KG1 (cell line): ENCODE measurements around the gene TCN2.
"Not testable (repeated sequence)": the region's sequence is repeated elsewhere in the genome, so short reads cannot be mapped to it uniquely, and the experiment has no call there.

Experiments
- DNase-seq: peaks from one replicate; lab custom pipeline; 2025; lab: John Stamatoyannopoulos, UW

TCN2 gene

DNA sequence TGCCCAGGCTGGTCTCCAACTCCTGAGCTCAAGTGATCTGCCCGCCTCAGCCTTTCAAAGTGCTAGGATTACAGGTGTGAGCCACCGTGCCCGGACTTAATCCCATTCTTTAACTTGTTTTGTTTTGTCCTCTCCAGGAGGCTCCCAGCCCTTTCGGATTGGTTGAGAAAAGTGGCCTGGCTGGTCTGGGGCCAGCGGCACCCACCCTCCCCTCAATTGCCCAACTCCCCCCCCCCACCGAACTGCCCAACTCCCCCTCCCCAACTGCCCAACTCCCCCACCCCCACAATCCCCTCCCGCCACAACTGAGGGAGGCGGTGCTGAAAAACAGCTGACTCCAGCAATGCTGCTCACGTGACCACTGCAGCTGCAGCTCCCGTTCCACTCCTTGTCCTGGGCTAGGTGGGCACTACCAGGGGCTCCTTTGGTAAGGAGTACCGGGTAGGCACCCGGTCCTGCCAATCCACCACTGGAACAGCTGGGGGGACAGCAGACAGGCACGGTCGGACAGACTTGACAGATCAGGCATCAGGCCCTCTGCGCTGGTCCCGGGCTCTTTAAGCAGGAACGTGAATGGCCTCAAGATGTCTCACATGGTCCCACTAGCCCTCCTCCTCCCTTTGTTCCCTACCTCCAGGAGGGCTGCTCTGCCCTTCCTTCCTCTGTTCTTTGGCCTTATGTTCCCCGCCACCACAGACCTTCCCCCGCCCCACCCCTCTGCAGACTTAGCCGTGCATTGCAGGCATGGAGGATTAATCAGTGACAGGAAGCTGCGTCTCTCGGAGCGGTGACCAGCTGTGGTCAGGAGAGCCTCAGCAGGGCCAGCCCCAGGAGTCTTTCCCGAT is at the start of gene TCN2:
Gene TCN2 (plus strand): TSS at position 720 of the 845 bp plus-strand sequence. CDS start 158 bp downstream, outside the sequence.
- no peak for DNase-seq

DNA sequence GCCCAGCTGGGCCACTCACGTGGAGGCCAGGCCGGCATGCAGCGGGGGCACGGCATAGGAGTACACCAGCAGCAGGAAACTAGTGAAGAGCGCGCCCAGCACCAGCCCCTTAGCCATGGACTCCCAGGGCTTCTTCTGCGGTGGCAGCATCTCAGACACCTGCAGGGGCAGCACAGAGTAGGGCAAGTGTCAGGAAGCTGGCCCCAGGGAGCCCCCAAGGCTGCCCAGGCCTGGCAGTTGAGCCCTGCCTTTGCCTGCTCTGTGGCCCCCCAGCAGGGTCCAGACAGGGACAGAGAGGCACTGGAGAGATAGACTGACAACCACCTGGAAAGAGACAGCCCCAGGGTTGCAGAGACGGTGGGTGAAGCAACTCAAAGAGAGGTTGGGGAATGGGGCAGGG is 49.7 kb upstream of the TCN2 start:
- no peak for DNase-seq

DNA sequence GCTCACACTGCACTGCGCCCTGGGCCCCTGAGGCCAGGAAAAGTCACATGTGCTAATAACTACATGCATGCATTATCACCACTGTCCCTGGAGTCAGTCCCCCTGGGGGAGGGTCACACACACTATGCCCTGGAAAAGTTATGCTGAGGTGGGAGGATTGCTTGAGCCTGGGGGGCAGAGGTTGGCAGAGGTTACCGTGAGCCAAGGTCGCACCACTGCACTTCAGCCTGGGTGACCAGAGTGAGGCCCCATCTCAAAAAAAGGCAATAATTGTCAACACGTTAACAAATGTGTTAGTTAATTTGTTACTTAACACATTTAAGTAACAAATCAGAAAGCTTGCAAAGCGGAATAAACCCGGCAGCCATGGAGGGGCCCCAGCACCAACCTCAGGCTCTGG is 47.1 kb upstream of the TCN2 start:
- DNase-seq, result no peak

DNA sequence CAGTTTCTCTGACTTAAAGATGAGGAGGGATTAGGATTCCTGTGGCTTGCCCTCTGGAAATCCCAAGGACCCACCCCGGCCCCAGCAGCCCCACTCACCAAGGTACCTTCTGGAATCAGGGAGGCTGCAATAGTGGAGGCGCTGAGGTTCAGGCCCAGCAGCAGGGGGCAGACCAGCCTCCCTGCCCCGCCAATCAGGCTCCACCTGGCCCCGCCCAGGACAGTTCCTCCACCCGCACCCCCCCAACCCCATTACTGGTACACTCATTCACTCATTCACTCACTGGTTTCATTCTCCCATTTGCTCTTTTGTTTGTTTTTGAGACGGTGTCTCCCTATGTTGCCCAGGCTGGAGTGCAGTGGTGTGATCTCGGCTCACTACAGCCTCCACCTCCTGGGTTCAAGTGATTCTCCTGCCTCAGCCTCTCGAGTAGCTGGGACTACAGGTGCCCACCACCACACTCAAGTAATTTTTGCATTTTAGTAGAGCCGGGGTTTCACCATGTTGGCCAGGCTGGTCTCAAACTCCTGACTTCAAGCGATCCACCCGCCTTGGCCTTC is 46.3 kb upstream of the TCN2 start:
- DNase-seq, result not testable (repeated sequence)

DNA sequence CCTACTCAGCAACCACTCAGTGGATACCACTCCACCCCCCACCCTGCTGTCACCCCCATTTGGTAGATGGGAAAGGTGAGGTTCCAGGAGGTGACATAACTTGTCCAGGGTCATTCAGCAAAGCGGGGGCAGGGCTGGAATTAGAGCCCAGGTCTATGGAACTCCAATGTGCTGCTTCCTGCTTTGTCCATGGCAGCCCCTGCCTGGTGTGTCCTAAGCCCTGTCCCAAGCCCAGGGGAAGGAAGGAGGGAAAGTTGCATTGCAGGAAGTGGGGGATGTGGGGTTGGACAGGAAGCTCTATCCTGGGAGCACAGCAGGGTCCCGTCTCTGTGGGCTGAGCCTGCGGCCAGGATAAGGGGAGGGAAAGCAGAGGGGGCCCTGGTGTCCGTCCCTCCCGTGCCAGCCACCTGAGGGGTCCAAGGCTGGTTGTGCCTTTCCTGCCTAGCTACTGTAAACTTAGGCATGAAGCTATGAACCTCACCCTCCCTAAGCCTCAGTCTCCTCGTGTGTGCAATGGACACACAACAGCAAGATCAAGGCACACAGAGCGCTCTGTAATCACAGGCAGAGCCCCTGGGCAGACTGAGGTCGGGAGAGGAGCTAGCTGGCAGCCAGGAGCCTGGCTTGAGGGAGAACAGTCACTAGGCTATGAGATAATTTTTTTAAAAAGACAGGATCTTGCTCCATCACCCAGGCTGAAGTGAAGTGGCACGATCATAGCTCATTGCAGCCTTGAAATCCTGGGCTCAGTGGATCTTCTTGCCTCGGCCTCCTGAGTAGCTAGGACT is 45.4 kb upstream of the TCN2 start:
- DNase-seq, result no peak

DNA sequence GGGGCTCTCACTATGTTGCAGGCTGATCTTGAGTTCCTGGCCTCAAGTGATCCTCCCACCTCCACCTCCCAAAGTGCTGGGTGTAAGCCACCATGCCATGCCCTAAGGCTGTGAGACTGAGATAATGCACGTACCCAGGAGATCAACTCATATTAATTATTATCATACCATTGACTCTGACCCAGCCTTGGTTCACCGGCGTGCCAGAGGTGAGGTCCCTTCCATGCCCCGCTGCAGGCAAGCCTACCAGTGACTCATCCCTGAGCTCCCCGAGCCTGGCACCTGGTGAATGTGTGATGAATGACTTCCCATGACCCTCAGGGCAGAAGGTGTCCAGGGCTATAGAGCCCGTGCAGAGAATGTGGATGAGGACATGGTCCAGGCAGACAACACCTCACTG is 44.6 kb upstream of the TCN2 start:
- DNase-seq, result no peak

DNA sequence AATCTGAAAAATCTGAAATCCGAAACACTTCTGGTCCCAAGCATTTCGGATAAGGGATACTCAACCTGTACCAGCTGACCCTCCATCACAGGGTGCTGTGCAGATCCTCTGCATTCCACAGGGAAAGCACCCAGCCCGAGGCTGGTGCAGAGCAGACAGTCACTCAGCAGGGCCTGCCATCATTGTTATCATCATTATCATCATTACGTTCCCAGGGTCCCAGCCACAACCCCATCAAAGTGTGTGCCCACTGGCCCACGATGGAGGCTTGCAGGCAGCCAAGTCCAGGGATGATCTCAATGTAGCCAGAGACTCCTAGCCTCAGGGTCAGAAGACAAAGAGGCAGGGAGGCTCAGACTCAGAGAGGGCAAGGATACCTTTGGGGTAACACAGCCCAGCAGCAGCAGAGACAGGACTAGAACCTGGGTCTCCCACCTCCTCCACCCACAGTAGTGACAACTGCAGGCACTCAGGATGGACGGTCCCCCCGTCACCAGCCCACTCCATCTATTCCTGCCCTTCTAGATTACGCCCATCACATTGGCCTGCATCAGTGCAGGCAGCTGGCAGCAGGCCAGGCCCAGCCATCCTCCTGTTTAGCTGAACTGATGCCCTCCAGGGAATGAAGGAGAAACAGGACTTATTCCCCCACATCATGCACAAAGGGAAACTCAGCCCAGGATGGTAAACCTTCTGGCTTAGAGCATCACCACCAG is 42.8 kb upstream of the TCN2 start:
- DNase-seq, result no peak

DNA sequence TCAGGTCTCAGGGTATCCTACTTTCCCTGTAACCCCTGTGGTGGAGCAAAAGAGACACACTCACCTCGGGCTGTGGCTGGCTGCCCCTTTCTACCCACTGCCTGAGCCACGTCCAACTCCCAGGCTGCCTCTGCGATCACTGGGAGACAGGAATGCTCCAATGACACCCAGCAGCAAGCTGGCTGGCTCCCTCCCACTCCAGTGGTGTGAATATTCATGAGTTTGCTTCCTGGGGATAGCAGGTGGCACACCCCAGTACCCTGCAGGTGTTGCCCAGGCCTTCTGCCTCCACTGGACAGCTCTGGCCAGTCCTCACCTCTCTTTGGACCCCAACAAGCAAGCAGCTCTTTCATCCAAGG is 42.2 kb upstream of the TCN2 start:
- no peak for DNase-seq

DNA sequence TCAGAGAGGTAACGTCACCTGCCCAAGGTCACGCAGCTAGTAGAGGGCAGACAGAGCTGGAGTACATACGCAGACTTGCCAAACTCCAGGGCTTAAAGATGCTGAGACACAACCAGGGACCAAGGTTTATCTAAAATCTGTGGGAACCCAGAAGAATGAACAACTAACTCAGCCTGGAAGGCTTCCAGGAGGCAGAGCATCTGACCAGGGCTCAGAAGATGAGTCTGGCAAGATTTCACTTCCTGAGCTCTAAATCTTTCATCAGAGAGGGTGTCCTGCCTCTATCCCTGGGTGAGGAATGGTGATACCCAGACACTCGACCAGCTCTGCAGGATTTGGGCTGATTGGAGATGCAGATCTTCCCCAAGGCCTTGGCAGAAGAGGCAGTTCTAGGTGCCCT is 41.6 kb upstream of the TCN2 start:
- DNase-seq, result no peak

DNA sequence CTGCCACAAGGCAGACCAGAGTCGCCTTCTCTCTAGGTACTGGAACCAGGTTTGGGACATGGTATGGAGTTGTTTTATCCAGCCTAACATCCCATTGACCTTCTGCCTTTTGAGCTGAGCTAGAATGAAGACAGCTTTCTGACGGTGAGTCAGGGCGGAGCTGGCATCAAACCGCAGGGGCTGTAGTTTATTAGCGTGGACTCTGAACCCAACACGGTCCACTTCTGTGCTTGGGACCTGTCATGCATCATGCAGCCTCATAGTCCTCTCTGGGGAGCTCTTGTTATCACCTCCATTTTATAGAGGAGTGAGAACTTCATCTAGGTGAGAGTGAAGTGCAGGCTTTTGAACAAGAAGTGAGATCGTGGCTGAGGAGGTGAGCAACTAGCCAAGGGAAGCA is 40.8 kb upstream of the TCN2 start:
- DNase-seq, result no peak

DNA sequence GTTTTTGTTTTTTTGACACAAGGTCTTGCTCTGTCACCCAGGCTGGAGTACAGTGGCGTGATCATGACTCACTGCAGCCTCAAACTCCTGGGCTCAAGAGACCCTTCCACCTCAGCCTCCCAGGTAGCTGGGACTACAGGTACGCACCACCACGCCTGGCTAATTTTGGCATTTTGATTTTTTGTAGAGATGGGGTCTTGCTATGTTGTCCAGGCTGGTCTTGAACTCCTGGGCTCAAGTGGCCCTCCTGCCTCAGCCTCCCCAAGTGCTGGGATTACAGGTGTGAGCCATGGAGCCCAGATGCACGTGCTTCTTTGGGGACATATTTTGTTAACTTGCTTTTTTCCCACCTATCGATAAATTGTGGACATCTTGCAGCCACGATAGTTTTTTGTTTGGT is 39.7 kb upstream of the TCN2 start:
- DNase-seq, result not testable (repeated sequence)

DNA sequence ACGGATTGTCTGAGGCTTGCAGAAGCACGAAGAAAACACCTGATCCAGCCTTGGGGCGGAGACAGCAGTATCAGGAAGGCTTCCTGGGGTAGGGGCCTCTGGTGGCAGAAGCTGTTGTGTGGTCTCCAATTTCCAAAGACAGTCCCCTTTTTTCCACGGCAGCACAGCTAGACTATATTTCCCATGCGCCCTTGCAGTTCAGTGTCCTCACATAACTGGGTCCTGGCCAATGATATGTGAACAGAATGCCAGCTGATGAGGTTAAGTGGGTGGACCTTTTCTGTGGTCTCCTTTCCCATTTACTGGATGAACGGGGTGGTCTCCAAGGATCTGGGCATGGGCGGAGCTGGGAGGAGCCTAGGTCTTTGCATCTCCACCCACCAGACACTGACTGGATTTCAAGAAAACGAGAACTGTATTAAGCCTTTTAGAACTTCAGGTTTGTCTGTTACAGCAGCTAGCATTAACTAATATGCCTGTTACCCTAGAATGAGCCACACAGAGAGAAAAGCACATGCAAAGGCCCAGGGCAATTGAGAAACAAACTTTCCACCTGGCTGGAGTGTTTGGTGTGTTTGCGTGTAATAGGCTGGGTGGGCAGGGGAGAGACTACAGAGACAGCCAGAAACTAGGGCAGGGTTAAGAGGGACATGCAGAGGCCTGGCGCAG is 38.7 kb upstream of the TCN2 start:
- no peak for DNase-seq

DNA sequence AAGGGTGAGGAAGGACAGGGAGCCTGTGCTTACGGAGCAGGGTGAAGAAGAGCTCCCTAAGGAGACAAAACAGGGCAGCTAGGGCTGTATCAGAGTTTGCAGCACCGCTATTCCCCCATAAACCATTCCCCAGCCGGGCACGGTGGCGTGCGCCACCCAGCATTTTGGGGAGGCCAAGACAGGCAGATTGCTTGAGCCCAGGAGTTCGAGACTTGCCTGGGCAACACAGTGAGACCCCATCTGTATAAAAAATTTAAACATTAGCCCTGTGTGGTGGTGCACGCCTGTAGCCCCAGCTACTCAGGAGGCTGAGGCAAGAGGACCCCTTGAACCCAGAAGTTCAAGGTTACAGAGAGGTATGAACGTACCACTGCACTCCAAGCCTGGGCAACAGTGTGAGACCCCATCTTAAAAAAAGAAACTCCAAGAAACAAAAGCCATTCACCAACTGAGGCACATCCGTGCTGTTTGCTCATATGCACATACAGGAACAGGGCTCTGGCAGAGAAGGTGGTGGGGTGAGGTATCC is 37.2 kb upstream of the TCN2 start:
- DNase-seq, result no peak

DNA sequence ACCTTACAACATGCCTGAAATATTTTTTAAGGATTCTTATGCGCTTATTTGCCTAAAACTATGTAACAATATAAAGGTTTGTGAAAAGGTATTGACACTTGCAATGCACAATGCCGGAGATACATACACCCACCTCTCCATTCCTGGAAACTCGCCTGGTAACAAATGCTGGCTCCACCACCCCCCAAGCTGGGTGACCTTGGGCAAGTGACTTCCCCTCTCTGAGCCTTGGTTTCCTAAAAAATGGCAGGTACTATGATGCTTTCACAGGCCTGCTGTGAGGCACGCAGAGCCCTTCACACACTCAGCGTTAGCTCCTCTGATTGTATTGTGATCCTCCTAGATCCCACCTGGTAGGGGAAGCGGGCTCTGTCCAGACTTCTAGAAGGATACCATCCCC is 34.8 kb upstream of the TCN2 start:
- DNase-seq, result no peak

DNA sequence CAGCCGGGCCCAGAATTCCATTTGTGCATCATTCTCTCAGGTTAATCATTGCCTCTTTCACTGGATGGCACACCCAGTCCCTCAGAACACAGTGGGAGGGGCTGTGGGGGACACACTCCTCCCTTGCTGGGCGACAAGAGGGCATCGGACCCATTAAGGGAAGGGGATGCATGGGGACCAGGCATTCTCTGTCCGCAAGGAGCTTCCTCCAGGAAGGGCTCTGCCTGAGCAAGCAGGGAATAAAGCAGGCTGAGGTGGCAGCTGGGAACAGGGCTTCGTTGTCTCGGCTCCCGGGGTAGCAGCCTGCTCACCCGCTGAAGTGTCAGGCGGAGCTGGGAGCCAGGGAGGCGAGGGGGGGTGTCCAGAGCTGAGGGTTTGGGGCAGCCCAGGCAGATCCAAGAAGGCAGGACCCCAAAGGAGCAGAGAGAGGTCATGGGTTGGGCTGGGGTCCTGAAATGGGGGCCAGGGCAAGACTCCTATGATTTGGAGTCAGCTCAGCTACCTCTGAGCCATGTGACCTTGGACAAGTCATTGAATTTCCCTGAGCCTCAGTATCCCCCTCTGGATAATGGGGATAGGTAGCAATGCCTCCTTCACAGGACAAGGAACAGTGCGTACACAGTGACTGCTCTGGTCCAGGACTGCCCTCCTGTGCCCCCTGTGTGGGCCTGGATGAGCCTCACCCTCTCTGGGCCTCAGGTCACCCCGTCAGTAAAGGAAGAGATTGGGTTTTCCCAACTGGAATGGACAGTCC is 34.0 kb upstream of the TCN2 start:
- DNase-seq, result no peak

DNA sequence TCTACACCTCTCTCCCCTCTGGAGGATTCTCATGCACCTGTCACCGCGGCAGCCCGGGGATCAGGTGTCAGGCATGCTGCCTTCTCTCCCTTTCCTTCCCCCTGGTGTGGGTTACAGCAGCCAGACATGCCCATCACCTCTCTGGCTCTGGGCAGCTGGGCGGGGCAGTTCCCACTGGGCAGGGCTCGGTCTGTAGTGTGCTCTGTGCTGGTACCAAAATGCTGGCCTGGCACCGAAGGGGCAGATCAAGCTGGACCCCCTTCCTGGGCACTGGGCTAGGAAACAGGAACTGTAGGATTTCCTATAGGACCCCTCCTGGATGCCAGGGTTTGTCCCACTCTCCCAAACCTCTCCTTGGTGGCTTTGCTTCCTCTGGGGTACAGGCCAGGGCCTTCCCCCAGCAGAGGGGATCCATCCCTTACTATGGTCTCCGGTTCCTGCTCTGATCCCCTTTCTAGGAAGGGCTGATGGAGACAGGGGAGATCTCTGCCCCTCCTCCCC is 33.3 kb upstream of the TCN2 start:
- DNase-seq, result no peak

DNA sequence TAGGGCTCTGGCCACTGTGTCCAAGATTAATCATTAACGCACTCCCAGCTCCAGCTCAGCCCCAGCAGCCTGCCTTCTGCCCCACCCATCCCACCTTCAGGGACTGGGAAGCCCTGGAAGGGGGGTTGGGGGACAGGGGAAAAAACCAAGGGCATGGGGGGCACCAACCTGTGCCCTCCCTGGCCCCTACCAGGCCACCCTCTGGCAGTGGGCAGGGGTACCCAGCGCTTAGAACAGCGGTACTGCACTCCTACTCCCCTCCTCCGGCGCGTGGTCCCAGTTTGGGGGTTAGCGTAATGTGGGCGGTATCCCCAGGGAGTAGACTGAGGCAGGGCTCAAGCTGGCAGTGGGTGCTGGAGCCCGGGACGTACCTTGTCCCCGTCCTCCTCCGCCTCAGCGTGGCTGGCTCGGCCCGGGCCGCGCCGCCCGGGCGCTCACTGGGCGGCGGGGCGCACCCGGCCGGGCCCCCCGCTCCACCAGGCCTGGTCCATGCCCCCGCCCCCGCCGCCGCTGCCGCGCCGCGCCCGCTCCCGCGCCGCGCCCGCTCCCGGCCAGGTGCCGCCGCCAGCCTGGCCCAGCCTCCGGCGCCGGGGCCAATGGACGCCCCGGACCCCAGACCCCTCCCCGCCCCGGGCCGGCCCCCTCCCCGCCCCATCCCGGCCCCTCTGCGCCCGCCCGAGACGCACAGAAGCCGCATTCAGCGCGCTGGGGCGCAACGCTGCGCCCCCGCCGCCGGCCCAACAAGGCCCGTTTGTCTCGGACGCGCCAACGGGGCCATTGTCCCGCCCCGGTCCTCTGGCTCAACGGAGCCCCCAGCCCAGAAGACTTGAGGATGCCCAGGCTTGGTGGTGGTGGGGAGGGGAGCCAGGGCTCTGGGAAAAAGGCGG is 32.6 kb upstream of the TCN2 start, which contains the start of gene GAL3ST1:
Gene GAL3ST1 (minus strand): TSS at position 571 of the 887 bp plus-strand sequence. CDS start 17,273 bp downstream, outside the sequence.
- DNase-seq, result no peak

DNA sequence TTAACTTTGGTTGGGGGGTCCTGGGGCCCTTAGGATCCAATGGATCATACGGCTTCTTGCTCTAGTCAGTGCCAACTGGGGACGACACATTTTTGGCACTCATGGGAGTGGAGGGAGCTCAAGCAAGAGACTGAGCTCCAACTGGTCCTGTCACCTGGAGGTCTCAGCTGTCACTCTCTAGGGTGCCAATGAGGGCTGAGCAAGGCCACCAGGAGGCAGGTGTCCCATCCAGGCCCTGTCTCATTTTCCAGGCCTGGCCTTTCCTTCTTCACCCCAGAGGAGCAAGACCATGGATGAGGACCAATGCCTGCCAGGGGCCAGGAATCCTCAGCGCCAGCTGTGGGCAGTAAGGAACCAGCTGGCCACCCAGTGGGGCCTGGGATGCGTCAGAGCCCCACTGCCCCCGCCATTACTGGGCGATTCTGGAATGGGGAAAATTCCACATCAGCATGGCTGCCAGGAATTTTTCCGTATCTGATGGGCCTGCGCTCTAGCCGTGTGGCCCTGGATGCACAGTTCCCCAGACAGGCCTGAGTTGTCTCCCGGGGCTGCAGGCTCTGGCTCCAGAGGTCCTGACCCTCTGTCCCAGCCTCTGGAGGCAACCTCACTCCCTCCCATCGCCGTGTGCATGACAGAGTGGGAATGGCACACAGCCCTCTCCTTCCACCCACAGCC is 31.8 kb upstream of the TCN2 start:
- no peak for DNase-seq

DNA sequence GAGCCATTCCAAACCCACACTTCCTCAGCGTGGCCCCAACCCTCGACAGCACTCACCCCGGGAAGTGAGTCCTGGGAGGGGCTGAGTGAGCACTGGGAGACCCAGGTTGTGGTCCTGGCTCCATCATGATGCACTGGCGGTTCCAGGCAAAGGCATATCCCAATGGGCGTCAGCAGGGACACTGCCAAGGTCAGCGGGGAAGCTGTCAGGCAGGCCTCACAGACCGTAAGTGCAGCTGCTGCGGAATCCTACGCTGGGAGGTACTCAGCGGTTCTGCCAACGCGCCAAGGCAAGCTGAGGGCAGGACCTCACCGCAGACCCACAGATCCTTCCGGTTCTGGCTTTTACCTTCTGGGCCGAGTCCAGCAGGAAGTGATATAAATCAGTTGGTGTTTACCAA is 31.1 kb upstream of the TCN2 start:
- DNase-seq, result no peak
